HG02642 (cell line): ENCODE results near the gene SNAPC1.
"Not testable (repeated sequence)": the region's sequence is repeated elsewhere in the genome, so short reads cannot be mapped to it uniquely, and the experiment has no call there.

Experiments used
- ATAC-seq: cut with Tn5 transposase; IDR thresholded peaks from one replicate; pipeline ENCODE4 v1.9.1; 2021; ENCODE audit warnings: mild to moderate bottlenecking; ENCODE audit not compliant: unreplicated experiment, poor library complexity

The SNAPC1 gene

GRCh38 chr14:61761959-61762786 lies at the start of gene SNAPC1:
SNAPC1 (plus strand) TSS chr14:61762420; CDS start chr14:61762461, 41 bp downstream.
- ATAC-seq = peak; percentile 100

GRCh38 chr14:61713724-61714437 lies 48.3 kb upstream of the SNAPC1 start:
- no peak for ATAC-seq

- ATAC-seq = no peak
Observed at GRCh38 chr14:61716956-61717355, 45.3 kb upstream of the SNAPC1 start.

GRCh38 chr14:61718039-61718438 lies 44.2 kb upstream of the SNAPC1 start:
- no peak for ATAC-seq

DNA sequence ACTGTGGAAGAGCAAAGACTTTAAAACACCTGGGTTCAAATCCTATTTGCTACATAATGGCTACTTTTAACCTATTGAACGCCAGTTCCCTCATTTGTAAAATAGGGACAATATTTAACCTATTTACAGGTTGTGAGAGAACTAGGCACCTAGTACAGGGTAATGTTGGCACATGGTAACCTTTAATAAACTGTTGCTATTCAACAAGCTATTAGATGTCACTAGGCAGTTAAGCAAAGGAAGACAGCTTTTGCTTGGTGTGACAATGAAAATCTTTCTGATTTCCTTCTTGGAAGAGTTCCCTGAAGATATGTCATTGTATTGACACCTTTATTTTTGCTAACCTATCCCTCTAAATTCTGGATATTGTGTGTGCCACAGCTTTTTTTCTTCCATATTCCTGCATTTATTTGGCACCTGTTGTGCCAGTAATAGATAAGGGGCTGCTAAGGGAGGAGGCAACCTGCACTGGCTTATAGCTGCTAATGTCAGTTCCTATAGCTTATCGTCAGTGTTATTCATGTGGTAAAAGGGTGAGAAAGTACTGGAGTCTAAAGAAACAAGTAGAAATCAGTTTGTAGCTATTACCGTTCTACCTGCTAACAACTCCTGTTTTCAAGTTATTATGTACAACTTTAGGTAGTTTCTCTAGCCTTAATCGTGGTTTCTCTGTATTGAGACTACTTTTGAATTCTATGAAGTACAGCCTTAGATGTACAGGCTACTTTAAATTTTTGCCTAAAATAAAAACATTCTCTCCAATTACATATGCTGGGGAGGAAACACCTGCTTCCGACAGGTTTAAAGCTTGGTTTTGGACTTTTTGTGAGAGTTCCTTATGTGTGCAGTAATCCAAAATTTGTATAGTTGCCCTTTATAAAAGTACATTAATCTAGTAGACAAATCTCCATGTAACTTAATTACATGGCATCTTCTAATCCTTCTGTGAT lies 42.6 kb upstream of the SNAPC1 start:
- no peak for ATAC-seq

- ATAC-seq = no peak
Observed at GRCh38 chr14:61720294-61720661, 41.9 kb upstream of the SNAPC1 start.

DNA sequence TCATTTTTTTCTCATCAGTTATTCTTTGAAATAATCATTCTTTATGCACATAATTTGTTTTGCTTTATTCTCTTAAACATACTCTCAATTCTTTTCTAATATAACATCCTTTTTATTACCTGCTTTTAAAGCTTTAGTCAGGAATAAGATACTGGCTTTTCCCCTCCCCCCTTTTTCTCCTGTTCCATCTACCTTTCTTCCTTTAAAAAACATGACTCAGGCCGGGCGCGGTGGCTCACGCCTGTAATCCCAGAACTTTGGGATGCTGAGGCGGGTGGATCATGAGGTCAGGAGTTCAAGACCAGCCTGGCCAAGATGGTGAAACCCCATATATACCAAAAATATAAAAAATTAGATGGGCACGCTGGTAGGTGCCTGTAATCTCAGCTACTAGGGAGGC lies 41.5 kb upstream of the SNAPC1 start:
- no peak for ATAC-seq

GRCh38 chr14:61724133-61724532 lies 38.1 kb upstream of the SNAPC1 start:
- ATAC-seq = no peak

GRCh38 chr14:61726778-61727658 lies 35.2 kb upstream of the SNAPC1 start:
- no peak for ATAC-seq

- ATAC-seq = no peak
Observed at GRCh38 chr14:61730756-61731373, 31.4 kb upstream of the SNAPC1 start.

DNA sequence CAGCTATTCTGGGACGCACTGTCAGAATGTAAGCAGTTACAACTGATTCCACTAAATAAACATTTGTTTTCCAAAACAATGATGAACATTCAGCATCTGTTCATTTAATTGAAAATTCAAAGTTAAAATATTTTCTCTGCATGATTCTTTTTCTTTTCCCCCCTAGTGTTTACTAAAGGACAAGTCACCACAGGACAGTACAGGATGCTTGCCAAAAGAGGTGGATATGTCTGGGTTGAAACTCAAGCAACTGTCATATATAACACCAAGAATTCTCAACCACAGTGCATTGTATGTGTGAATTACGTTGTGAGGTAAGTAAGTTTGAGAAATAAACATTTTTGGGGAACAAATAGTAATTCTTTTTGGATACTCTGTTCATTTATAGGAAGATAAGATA lies 28.2 kb upstream of the SNAPC1 start:
- no peak for ATAC-seq

DNA sequence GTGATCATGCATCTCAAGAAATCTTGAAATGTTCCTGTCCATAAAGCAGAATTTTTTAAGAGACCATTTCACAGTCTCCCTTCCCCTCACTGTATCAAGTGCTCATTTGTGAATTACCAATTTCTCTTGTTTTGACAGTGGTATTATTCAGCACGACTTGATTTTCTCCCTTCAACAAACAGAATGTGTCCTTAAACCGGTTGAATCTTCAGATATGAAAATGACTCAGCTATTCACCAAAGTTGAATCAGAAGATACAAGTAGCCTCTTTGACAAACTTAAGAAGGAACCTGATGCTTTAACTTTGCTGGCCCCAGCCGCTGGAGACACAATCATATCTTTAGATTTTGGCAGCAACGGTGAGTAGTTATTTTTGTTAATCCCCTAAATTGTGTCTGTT lies 25.5 kb upstream of the SNAPC1 start:
- no peak for ATAC-seq

DNA sequence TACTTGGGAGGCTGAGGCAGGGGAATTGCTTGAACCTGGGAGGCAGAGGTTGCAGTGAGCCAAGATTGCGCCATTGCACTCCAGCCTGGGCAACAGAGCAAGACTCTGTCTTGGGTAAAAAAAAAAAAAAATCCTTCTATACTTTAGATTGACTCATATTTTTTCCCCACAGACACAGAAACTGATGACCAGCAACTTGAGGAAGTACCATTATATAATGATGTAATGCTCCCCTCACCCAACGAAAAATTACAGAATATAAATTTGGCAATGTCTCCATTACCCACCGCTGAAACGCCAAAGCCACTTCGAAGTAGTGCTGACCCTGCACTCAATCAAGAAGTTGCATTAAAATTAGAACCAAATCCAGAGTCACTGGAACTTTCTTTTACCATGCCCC lies 24.3 kb upstream of the SNAPC1 start:
- ATAC-seq = no peak

DNA sequence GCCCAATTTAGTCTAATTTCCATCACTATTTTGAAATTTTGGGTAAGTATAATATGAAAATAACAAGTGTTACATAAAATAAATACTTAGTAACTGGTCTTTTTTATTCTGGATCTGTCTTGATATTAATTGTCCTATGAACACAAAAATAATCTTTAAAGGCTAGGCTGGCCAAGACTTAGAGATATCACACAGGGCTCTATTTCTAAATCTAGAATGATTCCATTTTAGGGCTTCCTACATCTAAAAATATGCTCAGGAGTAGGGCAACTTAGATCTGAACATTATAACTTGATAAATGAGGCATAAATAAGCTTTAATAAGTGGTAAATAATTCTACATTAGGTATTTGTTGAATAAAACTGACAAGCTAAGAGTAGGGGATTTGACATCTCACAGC lies 23.1 kb upstream of the SNAPC1 start:
- ATAC-seq = no peak

- ATAC-seq = no peak
Observed at GRCh38 chr14:61742371-61742770, 19.8 kb upstream of the SNAPC1 start.

DNA sequence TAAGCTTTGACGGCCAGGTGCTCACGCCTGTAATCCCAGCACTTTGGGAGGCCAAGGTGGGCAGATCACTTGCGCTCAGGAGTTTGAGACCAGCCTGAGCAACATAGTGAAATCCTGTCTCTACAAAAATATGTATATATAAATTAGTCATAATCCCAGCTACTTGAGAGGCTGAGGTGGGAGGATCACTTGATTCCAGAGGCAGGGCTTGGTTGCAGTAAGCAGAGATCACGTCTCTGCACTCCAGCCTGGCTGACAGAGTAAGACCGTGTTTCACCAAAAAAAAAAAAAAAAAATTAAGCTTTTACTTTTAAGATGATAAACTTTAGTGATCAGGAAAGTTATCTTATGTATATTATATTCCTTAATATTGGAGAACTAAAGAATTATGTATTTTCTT lies 18.0 kb upstream of the SNAPC1 start:
- ATAC-seq = no peak

DNA sequence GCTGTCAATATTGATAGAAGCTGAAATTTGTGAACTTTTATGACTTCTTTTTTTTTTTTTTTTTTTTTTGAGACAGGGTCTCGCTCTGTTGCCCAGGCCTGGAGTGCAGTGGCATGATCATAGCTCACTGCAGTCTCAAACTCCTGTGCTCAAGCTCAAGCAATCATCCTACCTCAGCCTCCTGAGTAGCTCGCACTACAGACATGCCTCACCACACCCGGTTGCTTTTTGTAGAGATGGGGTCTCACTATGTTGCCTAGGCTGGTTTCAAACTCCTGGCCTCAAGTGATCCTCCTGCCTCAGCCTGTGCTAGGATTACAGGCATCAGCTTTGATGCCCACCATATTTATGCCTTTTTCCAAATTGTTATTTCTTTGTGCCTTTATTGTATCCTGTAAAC lies 15.9 kb upstream of the SNAPC1 start:
- not testable (repeated sequence) for ATAC-seq

DNA sequence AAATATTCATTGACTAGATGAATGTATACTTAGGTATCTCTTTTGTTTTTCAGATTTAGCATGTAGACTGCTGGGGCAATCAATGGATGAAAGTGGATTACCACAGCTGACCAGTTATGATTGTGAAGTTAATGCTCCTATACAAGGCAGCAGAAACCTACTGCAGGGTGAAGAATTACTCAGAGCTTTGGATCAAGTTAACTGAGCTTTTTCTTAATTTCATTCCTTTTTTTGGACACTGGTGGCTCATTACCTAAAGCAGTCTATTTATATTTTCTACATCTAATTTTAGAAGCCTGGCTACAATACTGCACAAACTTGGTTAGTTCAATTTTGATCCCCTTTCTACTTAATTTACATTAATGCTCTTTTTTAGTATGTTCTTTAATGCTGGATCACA lies 15.3 kb upstream of the SNAPC1 start:
- ATAC-seq = no peak

DNA sequence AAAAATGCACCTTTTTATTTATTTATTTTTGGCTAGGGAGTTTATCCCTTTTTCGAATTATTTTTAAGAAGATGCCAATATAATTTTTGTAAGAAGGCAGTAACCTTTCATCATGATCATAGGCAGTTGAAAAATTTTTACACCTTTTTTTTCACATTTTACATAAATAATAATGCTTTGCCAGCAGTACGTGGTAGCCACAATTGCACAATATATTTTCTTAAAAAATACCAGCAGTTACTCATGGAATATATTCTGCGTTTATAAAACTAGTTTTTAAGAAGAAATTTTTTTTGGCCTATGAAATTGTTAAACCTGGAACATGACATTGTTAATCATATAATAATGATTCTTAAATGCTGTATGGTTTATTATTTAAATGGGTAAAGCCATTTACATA lies 14.9 kb upstream of the SNAPC1 start:
- no peak for ATAC-seq
